D341Med (cell line): Measurements from ENCODE around the gene BRAF.
"Not testable (repeated sequence)": the region's sequence is repeated elsewhere in the genome, so short reads cannot be mapped to it uniquely, and the experiment has no call there.

Source experiments
- DNase-seq: peaks from one replicate; pipeline ENCODE4 v3.0.0; 2012; ENCODE audit warnings: low spot score

The BRAF gene

GRCh38 chr7:140877249-140877524 is 47.5 kb downstream of the BRAF start:
- DNase-seq, result no peak

- no peak for DNase-seq
Observed at GRCh38 chr7:140876519-140877248, 48.0 kb downstream of the BRAF start.

DNA sequence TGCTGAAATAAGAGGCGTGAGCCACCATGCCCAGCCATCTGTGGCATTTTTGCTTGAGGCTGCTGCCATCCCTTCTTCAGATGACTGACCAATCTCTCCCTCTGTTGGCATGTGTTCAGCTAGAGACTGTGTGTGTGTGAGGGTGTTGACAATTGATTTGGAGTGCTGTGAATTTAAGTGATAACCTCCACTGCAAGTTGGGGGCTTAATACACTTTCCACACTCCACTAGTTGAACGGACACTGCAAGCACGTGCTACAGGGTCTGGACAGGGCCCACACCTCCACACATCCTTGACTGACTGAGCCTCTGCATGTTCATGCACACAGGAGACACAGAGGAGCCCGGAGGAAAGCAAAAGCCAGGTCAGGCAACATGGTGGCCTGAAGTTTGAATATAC is 51.3 kb downstream of the BRAF start:
- DNase-seq, result no peak

- DNase-seq, result no peak
Observed at GRCh38 chr7:140870003-140870402, 54.7 kb downstream of the BRAF start.

- no peak for DNase-seq
Observed at GRCh38 chr7:140869430-140869829, 55.3 kb downstream of the BRAF start.

DNA sequence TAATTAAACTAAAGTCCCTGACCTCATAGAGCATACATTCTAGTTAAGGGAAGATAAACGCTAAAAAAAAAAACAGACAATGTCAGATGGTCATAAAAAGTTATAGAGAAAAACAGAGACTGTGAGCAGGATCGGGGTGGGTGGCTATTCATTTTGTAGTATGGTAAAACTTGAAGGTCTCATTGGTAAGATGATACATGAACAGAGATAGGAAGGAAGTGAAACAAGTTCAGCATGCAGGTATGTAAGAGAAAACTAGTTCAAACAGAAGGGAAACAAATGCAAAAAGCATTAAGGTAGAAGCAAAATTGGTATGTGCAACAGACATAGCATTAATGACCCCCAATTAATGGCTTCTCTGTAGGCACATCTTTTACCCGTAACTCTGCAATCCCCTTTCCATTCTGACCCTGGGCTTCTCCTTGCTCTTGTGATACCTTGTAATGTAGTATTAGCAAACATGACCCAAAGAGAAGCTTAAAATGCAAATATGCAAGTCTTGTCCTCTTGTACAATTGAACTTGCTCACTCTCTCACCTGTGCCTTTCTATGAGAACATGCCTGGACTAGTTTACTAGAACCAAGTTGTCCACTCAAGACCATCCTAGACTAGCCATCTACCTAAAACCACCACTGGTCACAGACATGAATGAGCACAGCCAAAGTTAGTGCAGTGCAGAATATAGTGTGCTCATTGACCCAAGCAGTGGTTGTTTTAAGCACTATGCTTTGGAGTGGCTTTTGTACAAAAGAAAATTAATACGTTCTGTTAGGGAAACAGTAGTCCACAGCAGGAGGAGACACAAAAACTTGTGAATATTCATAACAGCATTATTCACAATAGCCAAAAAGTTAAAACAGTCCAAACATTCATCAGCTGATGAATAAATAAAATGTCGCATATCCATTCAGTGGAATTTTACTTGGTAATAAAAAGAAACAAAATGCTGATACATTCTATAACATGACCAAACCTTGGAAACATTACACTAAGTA is 57.0 kb downstream of the BRAF start:
- no peak for DNase-seq

DNA sequence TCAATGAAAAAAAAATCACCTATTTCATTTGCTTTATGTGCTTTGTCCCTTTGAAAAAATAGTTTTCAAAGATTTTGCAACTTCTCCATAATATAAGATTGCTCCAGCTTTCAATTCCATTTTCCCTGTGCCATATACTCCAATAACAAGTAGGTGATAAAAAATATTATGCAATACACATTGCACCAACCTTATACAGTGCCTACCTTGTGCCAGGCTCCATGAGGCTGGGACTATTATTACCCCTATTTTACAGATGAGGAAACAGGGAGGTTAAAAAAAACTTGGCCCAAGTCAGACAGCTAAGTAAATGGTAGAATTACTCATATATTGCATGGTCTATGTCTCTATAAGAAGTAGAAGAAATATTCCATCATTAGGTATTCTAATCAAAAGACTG is 57.8 kb downstream of the BRAF start:
- no peak for DNase-seq

DNA sequence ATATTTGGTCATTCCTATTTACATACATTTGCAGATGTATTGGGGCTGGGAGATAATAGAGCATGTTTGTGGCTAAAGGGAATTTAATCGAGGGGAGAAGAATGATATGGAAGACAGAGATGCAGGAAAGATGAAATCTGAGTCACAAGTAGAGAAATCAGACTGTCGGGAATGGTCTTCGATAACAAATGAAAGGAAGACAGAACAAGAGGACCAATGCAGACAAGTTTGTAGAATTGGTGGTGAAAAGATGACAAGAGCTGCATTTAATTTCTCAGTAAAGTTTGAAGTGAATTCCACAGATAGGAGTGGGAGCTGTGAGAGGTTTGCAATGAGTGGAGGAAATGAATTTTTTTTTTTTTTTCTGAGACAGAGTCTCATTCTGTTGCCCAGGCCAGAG is 60.0 kb downstream of the BRAF start:
- DNase-seq, result no peak

GRCh38 chr7:140863867-140864266 is 60.9 kb downstream of the BRAF start:
- no peak for DNase-seq

DNA sequence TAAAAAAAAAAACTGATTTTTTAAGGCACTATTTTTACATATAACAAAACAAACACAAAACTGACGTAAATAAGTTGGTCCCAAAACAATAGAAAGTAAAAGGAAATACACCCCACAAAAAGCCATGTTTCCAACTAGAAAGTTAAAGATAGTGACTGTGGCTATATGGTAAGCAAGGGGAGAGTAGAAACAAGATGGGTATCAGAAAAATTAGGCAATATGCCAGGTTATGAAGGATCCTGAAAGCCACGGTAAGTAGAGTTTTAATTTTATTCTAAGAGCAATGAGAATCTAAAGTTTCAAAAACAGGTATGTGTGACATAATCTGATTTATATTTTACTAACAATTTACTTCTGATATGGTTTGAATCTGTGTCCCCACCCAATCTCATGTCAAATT is 61.5 kb downstream of the BRAF start:
- no peak for DNase-seq

GRCh38 chr7:140857048-140857447 is 67.7 kb downstream of the BRAF start:
- DNase-seq, result no peak

DNA sequence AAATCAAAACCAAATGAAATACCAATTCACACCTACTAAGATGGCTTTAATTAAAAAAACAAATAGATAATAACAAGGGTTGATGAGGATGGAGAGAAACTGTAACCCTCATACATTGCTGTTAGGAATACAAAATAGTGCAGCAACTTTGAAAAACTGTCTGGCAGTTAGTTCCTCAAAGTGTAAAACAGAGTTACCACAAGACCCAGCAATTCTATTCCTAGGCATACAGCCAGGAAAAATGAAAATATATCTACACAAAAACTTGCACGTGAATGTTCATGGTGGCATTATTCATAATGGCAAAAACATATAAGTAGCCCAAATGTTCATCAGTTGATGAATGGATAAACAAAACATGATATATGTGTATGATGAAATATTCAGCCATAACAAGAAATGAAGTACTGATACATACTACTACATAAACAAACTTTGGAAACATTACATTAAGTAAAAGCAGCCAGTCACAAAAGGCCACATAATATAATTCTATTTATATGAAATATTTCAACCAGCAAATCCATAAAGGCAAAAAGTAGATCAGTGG is 83.5 kb downstream of the BRAF start:
- DNase-seq, result no peak

DNA sequence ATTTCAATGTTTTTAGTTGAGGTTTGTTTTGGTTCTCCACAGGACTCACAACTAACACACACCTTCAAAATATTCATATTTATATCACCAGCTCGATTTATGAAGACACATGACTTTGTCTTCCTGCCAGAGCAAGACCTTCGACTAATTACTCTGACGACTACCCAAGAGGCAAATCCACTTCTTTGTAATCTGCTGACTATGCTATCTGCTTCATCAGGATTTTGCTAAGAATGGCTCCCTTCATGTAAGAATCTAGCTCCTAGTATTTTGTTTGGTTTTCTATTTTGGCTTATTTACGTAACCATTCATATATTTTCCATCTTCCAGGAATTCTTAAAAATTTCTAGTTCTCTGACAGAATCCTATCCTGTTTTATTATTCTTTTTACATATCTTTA is 93.0 kb downstream of the BRAF start:
- DNase-seq, result no peak

DNA sequence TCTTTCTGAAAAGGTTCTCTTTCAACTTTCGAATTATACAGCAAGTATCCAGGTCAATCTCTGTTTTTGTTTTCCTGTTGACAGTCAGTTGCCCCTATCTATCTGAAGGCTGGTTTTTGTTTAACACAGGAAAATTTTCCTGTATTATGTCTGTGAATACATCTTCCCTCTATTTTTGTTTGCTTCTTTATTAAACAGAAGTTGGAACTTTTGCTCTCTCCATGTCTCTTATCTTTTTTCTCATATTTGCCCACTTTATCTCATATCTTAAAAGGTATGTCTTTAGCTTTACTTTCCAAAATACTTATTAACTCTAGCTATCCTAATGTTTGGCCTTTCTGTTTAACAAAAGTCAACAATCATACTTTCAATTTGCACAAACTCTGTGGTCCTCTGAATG is 95.0 kb downstream of the BRAF start:
- no peak for DNase-seq

DNA sequence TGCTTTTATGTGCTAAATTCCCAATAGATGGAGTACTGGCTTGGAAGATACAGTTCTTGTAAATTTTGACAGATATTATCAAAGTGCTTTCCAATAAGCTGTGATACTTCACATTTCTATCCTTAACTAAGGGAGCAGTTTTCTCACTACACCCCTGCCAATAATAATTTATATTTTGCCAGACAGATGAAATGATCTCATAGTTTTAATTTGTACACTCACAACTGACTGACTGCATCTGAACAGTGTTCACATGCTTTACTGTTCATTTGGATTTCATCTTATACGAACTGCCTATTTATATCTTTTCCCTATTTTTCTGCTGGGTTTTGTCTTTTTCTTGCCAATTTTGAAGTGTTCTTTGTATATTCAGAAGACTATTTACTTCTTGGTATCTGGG is 96.0 kb downstream of the BRAF start:
- no peak for DNase-seq

GRCh38 chr7:140817383-140817782 is 107.3 kb downstream of the BRAF start:
- not testable (repeated sequence) for DNase-seq

- peak; percentile 60 for DNase-seq
Observed at GRCh38 chr7:140810830-140811556, 113.7 kb downstream of the BRAF start.

DNA sequence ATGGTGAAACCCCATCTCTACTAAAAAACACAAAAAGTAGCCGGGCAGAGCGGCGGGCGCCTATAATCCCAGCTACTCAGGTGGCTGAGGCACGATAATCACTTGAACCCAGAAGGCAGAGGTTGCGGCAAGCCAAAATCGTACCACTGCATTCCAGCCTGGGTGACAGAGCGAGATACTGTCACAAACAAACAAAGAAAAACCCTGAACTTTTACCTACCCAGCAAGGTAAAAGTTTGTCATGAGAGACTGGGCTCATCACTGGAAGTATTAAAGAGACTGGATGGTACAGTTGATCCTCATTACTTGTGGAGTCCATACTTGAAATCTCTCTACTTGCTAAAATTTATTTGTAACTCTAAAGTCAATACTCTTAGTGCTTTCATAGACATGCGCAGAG is 114.3 kb downstream of the BRAF start:
- no peak for DNase-seq

DNA sequence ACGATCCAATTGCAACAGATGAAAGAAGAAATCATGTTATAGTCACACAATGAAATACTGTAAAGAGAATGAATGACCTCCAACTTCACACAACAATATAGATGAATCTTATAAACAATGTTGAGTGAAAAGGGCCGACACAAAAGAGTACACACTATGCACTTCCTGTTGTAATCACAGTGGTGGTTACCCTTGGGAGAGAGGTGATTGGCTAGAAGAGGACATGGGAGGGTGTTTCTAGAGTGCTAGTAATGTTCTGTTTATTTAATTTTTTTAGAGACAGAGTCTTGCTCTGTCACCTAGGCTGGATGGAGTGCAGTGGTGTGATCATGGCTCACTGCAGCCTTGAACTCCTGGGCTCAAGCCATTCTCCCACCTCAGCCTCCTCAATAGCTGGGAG is 145.8 kb downstream of the BRAF start:
- DNase-seq, result no peak

GRCh38 chr7:140778568-140778967 is 146.2 kb downstream of the BRAF start:
- DNase-seq, result no peak

- no peak for DNase-seq
Observed at GRCh38 chr7:140774371-140774770, 150.4 kb downstream of the BRAF start.

DNA sequence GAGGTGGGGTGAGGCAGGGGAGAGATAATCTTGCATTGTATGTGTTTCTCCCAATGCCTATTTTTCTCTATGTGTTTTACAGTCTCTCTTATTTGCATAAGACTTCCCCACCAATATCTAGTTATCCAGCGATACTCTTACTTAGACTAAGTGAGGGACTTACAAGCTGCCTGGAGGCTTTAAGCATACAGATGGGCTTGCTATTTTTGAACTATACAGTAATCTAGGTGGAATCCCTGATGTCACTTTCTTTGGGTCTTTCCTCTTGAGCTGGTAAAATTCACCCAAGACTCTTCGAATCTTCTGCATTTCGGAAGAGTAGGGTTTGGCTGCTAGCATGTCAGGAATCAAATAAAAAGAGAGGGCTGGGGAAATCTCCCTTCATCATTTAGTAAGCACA is 151.6 kb downstream of the BRAF start:
- DNase-seq, result no peak

DNA sequence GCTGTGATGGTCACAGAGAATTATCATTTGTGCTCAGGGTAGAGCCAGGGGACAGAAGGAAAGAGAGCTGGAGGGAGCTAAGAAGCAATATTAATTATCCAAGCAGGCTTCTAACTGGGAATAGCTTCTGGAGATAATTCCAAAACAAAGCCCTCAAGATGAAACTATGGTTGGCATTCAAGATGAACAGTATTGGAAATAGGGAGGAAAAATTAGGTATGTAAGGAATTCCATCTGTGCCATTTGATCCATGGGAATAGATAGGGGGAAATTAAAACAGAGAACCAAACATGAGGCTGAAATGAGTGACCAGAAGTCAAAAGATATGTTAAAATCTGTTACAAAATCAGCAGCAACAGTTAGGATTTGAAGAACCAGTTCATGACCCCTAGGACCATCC is 152.9 kb downstream of the BRAF start:
- no peak for DNase-seq
